IPS DF 4.7 (cell line): ENCODE measurements around the gene PLEKHG4B.
"Not testable (repeated sequence)": the region's sequence is repeated elsewhere in the genome, so short reads cannot be mapped to it uniquely, and the experiment has no call there.

Experiments
- DNase-seq: peaks from one replicate; pipeline ENCODE4 v3.0.0-alpha.2; 2013; ENCODE audit warnings: low spot score; ENCODE audit errors: extremely low read depth

PLEKHG4B gene

DNA sequence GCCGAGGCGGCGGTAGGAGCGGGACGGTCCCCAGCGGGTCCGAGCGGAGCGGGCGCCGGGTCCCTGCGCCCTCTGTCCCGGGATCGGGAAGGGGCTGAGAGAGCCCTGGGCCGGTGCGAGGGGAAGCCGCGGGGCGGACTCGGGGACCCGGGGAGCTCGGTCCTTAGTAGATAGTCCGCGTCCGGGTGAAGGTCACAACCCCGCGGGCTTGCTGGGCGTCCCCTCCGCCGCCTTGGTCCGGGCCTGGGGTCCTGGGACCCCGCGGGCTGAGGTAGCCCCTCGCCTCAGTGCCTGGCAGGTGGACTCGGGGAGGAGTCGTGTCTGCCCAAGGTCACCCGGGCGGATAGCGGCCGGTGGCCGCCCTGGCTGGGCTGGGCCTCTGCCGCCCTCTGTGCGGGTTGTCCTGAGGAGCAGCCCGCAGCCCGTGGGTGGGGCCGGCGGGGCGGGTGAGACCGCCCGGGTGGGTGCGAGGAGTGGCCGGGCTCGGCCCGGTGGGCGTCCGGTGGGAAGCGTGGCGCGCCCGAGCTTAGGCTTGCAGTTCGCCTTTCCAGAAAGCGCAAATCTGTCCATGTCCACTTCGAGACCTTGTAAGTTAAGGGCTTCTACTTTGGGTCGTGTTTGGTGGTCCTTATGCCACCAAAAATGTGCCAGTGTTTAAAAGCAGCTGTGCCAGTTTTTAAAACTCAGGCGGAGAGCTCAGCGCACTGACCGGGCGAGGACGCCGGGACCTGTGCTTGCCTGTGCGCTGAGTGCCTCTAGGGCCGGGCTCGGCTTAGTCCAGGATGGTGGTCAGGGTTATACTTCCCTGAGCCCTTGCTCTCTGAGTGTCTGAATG lies 126.7 kb downstream of the PLEKHG4B start:
- no peak for DNase-seq

DNA sequence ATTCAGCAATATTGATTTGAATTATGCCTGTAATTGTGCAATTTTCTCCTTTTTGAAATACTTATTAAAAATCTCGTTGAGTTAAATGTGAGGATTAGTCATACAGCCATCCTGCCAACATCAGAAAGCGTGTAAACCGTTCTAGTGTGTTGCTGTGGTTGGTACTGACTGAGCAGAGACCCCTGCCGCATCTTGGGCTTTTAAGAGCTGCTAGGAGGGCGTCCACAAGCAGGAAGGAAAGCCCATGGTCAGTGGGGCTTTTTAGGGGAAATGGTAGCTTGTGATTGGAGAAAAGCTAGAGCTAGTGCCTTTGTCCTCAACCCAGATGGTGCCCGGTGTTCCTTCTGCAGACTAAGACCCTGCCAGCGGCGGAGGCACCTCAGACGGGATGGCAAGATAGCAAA lies 127.5 kb downstream of the PLEKHG4B start:
- no peak for DNase-seq

- no peak for DNase-seq
These were observed 128.0 kb downstream of the PLEKHG4B start for GRCh38 chr5:219991-220390.

DNA sequence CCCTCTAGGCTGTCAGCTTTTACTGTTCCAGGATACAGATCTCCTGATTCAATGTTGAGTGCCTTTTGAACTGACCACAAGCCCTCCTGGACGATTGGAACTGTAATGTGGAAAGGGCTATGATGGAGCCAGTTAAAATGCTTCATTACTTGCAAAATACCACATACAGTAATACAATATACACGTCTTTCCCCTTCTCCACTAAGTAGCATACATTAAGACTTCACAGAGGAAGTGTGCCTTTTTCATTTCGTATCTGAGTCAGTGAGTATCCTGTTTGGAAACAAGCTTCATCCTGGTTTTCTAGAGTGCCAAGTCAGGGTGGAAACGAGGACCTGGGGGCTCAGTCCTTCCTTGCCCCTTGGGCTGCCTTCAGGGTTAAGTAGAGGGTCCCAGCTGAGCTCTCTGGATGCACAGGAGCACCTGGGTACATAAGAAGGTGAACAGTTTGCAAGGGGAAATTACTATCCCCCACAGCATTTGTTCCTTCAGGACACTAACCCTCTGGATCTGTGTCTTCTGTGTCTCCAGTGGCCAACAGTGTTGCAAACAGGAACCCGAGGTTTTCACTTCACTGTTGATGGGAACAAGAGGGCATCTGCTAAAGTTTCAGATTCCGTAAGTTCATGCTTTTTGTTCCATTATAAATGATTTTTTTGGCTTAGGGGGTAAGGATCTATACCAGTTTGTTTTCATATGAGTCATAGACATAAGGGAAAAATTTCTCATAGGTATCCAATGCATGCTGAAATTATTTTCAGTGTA lies 131.2 kb downstream of the PLEKHG4B start:
- not testable (repeated sequence) for DNase-seq

GRCh38 chr5:223791-224190 lies 131.8 kb downstream of the PLEKHG4B start:
- DNase-seq: no peak

- DNase-seq: no peak
These were observed 133.4 kb downstream of the PLEKHG4B start for GRCh38 chr5:225334-225733.

DNA sequence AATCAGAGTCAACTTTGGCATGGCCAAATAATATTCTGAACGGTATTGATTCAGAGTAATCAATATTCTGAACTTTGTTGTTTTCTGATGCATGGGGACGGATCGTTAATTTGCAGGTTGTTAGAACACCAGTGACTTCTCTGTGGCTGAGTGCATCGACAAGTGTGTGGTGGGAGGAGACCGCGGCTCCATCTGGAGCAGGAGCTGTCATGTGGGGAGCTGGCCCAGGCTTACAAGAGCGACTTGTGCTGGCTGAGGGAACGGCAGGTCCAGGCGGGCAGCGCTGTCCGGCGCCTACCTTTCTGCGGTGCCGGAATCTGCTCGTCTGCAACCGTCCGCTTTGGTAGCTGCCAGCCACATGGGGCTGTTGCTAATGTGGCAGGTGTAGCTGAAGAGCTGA lies 135.4 kb downstream of the PLEKHG4B start:
- DNase-seq: not testable (repeated sequence)

- no peak for DNase-seq
These were observed 136.9 kb downstream of the PLEKHG4B start for GRCh38 chr5:228886-229285.

DNA sequence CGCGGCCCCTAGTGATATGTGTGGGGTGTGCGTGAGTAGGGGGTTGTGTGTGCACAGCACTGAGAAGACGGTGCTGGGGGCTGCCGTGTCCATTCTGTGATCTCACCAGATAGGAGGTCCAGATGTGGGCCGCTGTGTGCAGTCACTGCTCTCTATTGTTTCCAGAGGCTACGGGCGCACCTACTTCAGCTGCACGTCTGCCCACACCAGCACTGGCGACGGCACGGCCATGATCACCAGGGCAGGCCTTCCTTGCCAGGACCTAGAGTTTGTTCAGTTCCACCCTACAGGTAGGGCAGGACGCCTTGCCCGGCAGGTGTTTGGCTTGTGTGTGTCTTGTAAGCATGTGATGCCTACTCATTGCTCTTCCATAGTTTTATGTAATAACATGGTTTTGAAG lies 138.7 kb downstream of the PLEKHG4B start:
- no peak for DNase-seq

GRCh38 chr5:231661-232060 lies 139.7 kb downstream of the PLEKHG4B start:
- DNase-seq: no peak

DNA sequence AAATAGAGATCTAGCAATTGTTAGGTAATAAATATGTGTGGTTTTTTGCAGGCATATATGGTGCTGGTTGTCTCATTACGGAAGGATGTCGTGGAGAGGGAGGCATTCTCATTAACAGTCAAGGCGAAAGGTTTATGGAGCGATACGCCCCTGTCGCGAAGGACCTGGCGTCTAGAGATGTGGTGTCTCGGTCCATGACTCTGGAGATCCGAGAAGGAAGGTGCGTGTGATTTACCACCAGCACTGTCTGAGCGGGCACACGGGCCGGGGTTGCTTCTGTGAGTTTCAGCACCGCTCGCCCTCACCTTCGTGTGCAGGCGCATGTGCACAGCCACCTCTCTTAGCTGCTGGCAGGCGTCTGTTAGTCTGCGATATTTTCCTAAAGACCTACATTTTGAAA lies 141.5 kb downstream of the PLEKHG4B start:
- DNase-seq: not testable (repeated sequence)

- no peak for DNase-seq
These were observed 142.5 kb downstream of the PLEKHG4B start for GRCh38 chr5:234450-234849.

- DNase-seq: not testable (repeated sequence)
These were observed 143.6 kb downstream of the PLEKHG4B start for GRCh38 chr5:235527-235926.

DNA sequence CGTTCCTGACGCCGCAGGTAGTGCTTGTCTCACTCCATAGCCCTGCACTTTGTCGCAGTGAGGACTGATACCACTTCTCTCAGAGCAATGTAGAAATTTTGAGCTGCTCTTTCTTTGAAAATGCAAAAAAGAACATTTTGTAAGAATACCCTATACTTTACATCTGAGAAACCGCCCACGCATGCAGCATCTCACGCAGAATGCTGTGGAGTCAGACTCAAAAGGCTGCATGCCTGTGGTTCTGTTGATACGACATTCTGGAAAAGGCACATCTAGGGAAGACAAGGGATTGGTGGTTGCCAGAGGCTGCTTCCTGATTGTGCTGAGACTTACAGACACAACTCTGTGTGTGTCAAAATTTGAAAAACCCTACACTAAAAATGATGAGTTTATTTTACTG lies 146.0 kb downstream of the PLEKHG4B start:
- not testable (repeated sequence) for DNase-seq
